ENCODE results near the gene DNAAF2. TPM values are rescaled to one million over a fixed set of nuclear protein-coding genes. Genes with fewer than 3 reads are reported as not detected.

DNAAF2 gene
- total and polyA plus RNA-seq, 2 of the 13 experiments (the other 11 are each of a cell fraction or from before 2014, with no cell fraction given): 6.1 to 13.6 TPM

DNA sequence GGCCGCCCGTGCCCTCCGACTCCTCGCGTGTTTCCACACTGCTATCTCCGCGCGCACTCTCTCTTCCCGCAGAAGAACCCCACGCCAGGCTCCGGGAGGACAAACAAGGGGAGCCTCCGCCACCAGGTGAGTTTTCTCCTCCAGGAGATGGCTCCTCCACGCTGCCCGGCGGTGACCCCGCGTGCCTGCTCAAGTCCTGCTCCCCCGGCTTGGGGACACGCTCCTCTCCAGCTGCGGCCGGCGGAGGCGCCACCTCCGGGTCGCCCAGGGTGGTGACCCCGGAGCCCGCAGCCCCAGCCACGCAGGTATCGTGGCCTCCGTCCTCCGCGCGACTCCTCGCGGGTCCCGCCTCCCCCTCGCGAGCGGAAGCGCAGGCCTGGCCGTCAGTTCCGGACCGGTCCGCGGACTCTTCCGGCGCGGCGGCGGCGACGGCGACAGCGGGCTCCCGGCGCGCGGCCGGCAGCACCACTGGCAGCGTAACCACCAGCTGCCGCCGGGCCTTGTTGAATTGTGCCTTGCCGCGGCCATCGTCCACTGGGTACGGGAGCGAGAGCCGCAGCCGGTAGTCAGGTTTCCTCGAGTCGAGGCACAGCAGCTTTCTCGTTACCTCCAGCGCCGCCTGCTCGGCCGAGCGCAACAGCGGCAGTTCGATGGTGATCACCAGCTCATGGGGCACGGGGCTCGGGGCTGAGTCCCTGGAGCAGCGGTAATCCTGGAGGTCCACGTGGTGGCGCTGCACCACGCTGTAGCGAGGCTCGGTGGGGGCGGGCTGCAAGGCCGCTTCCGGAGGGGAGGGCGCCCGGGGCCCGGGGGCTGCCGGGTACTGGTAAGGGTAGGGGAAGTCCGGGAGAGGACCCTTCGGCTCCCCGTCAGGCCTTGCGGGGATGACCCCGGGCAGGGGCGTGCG is 1.2 kb downstream of the DNAAF2 start (continued):
- TF ChIP-seq RFXAP (CRISPR knock-in tag; IDR thresholded peaks at IDR 0.05; ENCODE audit: borderline replicate concordance) (0 out of 2 replicates have a peak, but pooled peaks have one; percentile 8), ZC3H13 (CRISPR knock-in tag; IDR thresholded peaks at IDR 0.05) (peak; percentile 91), ZNF570 (CRISPR knock-in tag; IDR thresholded peaks at IDR 0.05; ENCODE audit: borderline replicate concordance) (no peak), ZFP62 (CRISPR knock-in tag; IDR thresholded peaks at IDR 0.05) (no peak; the same call in 1 of the 2 replicates), ZNF605 (CRISPR knock-in tag; IDR thresholded peaks at IDR 0.05) (peak; percentile 8), ZNF484 (CRISPR knock-in tag; IDR thresholded peaks at IDR 0.05; ENCODE audit: borderline replicate concordance, low read depth) (no peak), HNRNPH1 (optimal IDR thresholded peaks at IDR 0.05; ENCODE audit: low read depth, low read length) (no peak), ZNF562 (CRISPR knock-in tag; IDR thresholded peaks at IDR 0.05; ENCODE audit: borderline replicate concordance) (peak; percentile 65; the same call in 1 of the 2 replicates), SP1 (IDR thresholded peaks at IDR 0.05) (no peak), SP1 (CRISPR knock-in tag; IDR thresholded peaks at IDR 0.05) (peak; percentile 69), TBX2 (CRISPR knock-in tag; IDR thresholded peaks at IDR 0.05; ENCODE audit: borderline replicate concordance) (peak; percentile 6; the same call in 1 of the 2 replicates), THYN1 (CRISPR knock-in tag; IDR thresholded peaks at IDR 0.05; ENCODE audit: borderline replicate concordance, low read depth) (no peak), ARNT (IDR thresholded peaks at IDR 0.05) (no peak), ZSCAN22 (CRISPR knock-in tag; IDR thresholded peaks at IDR 0.05) (peak; percentile 52; the same call in 1 of the 2 replicates), HNRNPK (IDR thresholded peaks at IDR 0.05; ENCODE audit: low read depth, low read length, poor library complexity, severe bottlenecking) (no peak), GATA4 (IDR thresholded peaks at IDR 0.05; ENCODE audit: borderline replicate concordance, low read depth) (no peak; the same call in 1 of the 2 replicates)
- TF ChIP-seq, protein P1, sequence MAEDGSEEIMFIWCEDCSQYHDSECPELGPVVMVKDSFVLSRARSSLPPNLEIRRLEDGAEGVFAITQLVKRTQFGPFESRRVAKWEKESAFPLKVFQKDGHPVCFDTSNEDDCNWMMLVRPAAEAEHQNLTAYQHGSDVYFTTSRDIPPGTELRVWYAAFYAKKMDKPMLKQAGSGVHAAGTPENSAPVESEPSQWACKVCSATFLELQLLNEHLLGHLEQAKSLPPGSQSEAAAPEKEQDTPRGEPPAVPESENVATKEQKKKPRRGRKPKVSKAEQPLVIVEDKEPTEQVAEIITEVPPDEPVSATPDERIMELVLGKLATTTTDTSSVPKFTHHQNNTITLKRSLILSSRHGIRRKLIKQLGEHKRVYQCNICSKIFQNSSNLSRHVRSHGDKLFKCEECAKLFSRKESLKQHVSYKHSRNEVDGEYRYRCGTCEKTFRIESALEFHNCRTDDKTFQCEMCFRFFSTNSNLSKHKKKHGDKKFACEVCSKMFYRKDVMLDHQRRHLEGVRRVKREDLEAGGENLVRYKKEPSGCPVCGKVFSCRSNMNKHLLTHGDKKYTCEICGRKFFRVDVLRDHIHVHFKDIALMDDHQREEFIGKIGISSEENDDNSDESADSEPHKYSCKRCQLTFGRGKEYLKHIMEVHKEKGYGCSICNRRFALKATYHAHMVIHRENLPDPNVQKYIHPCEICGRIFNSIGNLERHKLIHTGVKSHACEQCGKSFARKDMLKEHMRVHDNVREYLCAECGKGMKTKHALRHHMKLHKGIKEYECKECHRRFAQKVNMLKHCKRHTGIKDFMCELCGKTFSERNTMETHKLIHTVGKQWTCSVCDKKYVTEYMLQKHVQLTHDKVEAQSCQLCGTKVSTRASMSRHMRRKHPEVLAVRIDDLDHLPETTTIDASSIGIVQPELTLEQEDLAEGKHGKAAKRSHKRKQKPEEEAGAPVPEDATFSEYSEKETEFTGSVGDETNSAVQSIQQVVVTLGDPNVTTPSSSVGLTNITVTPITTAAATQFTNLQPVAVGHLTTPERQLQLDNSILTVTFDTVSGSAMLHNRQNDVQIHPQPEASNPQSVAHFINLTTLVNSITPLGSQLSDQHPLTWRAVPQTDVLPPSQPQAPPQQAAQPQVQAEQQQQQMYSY (CRISPR knock-in tag; IDR thresholded peaks at IDR 0.05): no peak
- TF ChIP-seq, protein P2, sequence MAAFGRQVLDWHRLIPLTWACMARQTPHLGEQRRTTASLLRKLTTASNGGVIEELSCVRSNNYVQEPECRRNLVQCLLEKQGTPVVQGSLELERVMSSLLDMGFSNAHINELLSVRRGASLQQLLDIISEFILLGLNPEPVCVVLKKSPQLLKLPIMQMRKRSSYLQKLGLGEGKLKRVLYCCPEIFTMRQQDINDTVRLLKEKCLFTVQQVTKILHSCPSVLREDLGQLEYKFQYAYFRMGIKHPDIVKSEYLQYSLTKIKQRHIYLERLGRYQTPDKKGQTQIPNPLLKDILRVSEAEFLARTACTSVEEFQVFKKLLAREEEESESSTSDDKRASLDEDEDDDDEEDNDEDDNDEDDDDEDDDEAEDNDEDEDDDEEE (CRISPR knock-in tag; IDR thresholded peaks at IDR 0.05): 0 out of 2 replicates have a peak, but pooled peaks have one; percentile 17
- TF ChIP-seq, protein P3, sequence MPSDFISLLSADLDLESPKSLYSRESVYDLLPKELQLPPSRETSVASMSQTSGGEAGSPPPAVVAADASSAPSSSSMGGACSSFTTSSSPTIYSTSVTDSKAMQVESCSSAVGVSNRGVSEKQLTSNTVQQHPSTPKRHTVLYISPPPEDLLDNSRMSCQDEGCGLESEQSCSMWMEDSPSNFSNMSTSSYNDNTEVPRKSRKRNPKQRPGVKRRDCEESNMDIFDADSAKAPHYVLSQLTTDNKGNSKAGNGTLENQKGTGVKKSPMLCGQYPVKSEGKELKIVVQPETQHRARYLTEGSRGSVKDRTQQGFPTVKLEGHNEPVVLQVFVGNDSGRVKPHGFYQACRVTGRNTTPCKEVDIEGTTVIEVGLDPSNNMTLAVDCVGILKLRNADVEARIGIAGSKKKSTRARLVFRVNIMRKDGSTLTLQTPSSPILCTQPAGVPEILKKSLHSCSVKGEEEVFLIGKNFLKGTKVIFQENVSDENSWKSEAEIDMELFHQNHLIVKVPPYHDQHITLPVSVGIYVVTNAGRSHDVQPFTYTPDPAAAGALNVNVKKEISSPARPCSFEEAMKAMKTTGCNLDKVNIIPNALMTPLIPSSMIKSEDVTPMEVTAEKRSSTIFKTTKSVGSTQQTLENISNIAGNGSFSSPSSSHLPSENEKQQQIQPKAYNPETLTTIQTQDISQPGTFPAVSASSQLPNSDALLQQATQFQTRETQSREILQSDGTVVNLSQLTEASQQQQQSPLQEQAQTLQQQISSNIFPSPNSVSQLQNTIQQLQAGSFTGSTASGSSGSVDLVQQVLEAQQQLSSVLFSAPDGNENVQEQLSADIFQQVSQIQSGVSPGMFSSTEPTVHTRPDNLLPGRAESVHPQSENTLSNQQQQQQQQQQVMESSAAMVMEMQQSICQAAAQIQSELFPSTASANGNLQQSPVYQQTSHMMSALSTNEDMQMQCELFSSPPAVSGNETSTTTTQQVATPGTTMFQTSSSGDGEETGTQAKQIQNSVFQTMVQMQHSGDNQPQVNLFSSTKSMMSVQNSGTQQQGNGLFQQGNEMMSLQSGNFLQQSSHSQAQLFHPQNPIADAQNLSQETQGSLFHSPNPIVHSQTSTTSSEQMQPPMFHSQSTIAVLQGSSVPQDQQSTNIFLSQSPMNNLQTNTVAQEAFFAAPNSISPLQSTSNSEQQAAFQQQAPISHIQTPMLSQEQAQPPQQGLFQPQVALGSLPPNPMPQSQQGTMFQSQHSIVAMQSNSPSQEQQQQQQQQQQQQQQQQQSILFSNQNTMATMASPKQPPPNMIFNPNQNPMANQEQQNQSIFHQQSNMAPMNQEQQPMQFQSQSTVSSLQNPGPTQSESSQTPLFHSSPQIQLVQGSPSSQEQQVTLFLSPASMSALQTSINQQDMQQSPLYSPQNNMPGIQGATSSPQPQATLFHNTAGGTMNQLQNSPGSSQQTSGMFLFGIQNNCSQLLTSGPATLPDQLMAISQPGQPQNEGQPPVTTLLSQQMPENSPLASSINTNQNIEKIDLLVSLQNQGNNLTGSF (CRISPR knock-in tag; IDR thresholded peaks at IDR 0.05): no peak
